GF-D8 (cell line): Measurements from ENCODE around the gene GARNL3.

Experiments
- DNase-seq: peaks from one replicate; lab custom pipeline; 2025; lab: John Stamatoyannopoulos, UW

The GARNL3 gene

DNA sequence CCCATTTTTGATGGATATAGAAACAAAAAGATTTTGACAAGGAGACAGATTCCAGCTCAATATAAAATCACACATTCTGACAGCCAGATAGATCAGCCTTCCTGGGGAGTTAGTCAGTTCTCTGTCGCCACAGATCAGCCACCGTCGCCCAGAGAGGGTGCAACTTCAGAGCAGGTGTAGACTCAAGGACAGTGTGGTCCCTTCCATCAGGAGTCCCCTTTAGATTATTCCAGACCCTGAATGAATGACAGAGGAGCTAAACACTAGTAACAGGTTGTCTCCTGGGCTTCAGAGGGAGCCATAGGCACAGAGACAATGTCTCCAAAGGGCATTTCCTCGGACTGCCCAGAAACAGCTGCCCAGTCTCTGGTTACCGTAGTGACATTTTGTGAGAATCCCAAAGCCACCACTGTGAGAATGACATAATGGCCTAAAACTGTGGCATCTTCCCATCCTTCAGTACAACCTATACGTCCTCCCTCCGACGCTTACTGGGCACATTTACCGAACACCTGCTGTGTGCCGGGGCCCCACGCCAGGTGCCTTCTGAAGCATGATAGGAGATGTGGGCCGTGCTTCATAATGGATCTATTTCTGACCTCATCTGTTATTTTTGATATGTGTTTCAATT, 85.0 kb downstream of the GARNL3 start:
- DNase-seq = no peak

DNA sequence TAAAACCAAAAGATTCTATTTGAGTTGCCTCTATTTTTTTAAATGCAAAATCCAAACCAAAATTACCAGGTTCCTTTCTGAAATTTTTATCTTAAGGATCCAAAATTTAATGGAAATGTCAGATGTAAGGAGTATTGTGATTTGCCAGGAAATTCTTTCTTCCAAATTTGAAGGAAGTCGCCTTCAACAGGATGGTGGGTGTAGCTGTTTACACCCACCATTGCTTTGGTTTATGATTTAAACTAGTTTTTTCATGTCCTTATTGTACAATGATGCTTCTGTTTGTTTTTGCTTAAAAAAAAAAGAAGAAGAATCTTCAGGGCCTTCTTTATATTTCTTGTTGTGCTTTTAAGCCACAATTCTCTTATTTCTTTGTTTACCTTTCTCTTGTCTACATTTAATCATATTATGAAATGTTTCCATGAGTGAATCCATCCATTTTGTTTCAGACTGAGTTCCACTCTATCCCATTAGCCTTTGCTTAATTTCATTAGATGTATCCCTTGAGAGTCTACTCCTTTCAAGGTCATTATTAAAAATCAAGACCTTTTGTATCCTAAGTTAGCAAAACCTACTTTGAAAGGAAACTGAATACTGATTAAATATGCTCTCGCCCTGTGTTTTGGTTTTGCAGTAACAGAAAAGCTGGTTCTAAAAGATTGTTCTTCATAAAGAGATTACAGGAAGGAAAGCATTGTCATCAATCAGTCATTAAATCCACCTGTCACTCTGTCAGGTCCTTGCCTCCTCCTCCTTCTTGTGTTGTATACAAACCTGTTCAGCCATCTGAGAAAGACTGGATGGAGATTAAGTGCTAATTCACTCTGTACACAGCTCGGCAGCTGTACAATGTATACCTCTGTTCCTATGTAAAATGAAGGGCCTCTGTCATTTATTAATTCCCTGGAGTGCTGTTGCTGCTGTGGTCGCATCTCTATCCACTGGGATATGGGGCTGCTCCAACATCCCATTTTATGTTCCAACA, 86.9 kb downstream of the GARNL3 start:
- no peak for DNase-seq

DNA sequence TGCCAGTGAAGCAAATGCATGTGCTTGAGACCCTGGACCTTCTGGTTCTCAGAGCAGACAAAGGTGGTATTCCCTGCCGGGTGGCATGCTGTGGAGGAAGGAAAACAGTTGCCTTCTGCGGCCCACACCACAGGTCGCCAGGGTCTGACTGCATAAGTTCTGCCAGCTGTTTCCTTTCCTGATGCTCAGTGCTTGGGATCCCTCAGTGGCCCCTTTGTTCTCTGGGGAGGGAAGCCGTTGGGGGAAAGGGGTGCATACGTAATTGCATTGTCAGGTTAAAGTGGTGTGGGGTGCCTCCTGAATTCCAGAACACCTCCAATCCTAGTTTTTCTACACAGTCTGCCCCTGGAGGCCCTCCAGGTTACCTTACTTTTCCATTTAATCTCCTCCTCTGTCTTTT, 89.3 kb downstream of the GARNL3 start:
- DNase-seq = no peak

DNA sequence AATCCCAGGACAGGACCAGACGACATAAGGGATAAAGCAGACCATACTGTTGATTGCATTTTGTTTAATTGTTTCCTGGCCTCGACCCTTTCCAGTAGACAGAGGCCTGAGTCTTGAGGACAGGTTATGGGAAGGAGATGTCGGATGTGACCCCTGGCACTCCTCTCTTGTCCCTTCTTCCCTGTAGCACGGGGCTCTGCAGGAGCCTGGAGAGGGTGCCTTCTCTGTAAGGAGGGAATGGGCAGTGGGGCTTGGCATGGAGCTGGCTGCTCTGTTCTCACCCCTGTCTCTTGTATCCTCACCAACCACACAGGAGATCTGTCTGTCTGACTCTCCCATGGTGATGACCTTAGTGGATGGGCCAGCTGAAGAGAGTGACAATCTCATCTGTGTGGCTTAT, 92.3 kb downstream of the GARNL3 start:
- DNase-seq = no peak

DNA sequence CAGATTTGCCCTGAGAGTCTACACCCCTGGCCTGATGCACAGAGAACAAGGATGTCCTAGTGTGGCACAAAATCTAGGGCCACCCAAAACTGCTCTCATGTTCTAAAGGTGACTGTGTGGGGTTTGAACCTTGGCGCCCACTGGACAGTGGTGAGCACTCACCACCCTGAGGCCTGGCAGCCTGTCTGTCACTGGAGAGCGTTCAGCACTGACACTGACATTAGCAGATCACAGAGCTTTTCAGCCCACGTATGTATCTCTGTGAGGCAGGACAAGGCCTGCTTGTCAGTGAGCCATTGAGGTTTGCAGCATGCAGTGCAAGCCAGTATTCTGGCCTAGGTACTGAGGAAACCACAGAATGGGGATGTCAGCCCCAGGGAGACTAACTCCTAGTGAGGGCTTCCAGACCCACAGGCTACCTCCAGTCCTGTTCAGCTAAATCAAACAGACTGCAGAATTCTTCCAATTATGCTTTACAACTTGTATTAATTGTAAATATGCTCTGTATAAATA, 93.5 kb downstream of the GARNL3 start:
- no peak for DNase-seq

DNA sequence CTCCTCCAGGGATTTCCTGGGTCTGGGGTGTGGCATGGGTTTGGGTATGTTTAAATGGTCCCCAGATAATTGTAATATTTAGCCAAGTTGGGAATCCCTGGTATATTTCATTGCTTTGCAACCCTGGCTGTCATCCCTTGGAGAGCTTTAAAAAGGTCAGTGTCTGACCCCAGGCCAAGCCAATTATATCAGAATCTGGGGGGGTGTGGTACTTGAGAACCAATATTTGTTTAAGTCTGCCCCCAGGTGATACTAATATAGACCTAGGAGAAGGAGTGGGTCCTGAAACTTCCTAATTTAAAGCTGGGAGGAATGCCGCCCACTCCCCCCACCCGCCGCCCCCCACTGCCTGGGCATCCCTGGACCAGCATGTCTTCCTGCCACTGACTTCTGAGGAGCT, 94.2 kb downstream of the GARNL3 start:
- no peak for DNase-seq

DNA sequence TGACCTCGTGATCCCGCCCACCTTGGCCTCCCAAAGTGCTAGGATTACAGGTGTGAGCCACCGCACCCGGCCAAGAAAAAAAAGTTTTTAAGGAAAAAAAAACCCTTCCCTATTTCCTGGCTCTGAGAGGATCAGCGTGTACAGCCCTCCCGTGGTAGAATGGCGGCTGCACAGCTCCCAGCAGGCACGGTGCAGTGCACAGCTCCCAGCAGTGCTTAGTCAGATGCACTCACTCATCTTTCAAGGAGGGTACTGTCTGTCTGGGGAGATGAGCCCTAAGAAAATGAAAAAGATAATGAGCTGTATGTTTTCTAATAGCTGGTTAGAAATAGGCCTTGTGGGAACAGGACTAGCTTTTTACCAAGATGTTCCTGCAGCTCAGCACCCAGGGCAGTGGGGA, 95.7 kb downstream of the GARNL3 start:
- DNase-seq = no peak

DNA sequence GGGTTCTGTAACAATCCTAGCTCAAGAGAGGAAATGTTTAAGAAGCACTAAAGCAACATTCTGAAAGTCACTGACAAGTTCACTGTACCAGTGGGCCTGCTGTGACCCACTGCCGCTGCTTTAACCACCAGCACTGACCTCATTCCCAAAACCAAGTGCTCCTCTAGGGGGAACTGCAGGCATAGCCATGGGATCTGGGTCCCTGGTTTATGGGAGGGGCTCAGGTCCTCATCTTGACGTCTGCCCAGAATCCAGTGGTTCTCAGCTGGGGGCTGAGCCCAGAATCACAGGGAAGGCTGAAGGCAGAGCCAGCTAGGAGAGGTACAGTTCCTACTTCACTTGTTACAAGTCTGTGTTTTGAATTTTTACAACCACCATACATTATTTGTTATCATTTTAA, 96.3 kb downstream of the GARNL3 start:
- no peak for DNase-seq

DNA sequence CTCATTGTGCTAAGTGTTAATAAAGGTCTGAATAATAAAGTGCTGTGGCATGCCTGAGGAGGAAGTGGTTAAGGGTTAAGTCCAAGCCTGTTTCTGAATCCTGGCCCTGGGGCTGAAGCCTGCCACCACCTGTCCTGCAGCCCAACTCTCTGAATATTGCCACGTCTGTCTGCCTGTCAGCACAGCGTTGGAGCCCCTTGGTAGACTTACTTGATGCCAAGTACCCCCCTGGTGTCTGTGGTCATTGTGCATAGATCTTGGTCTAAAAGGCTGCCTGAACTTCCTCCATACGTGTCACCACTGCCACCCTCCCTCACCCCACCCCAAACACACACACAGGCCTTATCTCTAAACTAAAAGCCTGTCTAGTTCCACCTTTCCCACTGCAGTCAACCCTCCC, 97.0 kb downstream of the GARNL3 start:
- DNase-seq = no peak

DNA sequence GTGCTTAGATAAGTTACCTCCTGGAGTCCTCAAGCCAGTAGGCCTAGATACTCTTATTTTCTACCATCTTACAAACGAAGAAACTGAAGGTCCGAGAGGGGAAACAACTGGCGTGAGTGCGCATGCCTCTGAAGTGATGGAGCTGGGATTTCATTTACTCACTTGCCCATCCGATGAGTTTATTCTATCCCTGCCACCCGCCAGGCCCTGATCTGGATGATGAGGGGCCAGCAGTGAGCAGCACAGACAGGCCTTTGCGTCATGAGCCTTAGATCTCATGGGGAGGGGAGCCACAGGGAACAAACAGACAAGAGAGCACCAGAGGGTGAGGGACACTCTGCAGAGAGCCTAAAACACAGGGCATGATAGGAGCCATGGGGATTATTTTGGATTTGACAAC, 98.3 kb downstream of the GARNL3 start:
- no peak for DNase-seq

DNA sequence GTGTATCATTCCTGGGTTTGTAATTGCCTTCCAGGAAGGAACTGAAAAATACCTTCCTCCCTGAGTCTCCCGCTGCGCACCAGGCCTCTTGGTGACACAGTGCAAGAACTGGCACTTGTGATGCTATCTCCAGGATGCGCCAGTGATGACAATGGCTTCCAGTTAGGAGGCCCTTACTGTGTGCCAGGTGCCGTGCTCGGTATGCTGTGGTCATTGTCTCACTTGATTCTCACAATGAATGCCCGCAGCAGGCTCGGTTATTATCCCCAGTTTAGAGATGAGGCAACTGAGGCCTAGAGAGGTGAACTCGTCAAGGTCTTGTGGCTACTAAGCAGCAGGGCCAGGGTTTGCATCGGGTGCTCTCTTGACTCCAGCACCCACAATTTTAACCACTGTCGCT, 100.9 kb downstream of the GARNL3 start:
- DNase-seq = no peak

DNA sequence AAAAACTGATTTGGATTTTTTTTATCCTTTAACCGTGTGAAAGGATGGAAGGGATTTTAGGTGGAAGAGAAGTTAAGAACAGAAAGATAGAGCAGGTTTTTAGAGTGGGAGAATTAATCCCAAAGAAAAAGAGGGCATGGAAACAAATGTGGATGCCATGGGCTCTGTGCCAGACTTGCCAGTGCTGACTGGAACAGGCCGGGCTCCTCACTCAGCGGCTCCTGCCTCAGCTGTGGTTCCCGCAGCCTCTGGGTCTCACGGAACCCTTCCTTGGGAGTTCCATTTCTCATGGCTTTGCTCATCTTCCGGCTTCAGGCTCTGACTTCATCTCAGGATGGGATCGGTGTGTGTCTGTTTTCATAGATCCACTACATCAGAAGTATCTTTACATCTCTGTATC, 102.0 kb downstream of the GARNL3 start:
- no peak for DNase-seq

DNA sequence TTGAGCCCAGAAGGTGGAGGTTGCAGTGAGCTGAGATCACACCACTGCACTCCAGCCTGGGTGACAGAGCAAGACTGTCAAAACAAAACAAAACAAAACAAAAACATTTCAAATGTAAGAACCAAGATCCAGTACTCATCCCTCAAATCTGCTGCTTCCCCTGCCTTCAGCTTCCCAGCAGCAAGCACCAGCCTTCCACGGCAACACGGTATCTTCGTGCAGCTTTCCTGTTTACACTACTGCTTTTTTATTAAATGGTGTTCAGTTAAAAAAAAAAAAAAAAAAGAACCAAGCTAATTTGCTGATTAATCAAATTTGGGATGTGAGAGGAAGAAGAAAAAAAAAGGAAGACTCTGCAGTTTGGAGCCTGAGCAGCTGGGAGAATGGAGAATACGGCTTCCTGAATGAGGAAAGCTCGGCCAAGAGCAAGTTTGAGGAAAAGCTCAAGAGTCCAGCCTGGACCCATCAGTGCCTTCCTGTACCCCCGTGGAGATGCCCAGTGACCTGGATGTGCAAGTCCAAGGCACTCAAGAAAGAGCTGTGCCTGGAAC, 104.4 kb downstream of the GARNL3 start:
- no peak for DNase-seq

DNA sequence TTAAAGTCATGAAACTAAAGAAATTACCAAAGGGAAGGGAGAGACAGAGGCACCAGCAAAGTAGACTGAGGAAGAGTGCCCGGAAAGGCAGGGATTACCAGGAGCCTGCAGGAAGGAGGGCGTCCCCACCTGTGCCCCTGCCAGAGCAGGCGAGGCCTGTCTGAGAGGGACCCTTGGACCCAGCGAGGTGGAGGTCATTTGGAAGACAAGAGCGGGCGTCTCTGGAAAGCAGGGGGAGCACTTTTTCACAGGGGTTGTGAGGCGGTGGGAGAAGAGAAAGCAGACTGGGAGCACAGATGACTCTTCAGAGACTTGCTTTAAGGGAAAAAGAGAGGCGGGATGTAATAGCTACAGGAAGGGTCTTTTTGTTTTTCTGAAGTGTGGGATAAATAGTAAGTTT, 104.9 kb downstream of the GARNL3 start:
- no peak for DNase-seq

DNA sequence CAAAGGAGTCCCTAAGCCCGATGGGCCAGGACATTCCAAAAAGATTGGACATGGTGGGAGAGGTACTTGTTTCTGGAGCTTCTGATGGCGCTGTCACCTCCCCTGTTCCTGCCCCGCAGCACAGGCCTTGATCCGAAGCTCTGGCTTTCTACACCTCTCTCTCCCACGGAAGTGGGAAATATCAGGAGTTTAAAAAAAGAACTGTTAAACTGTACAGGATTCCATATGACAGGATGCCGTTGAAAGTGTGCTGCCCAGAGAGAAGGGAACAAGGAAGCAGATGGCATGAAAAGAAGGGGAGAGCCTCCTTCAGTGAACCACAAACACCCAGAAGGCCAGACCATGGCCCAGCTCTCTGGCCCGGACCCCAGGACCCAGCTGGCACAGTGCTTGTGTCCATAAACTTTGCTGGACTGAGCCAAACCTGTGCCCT, 105.6 kb downstream of the GARNL3 start:
- no peak for DNase-seq

DNA sequence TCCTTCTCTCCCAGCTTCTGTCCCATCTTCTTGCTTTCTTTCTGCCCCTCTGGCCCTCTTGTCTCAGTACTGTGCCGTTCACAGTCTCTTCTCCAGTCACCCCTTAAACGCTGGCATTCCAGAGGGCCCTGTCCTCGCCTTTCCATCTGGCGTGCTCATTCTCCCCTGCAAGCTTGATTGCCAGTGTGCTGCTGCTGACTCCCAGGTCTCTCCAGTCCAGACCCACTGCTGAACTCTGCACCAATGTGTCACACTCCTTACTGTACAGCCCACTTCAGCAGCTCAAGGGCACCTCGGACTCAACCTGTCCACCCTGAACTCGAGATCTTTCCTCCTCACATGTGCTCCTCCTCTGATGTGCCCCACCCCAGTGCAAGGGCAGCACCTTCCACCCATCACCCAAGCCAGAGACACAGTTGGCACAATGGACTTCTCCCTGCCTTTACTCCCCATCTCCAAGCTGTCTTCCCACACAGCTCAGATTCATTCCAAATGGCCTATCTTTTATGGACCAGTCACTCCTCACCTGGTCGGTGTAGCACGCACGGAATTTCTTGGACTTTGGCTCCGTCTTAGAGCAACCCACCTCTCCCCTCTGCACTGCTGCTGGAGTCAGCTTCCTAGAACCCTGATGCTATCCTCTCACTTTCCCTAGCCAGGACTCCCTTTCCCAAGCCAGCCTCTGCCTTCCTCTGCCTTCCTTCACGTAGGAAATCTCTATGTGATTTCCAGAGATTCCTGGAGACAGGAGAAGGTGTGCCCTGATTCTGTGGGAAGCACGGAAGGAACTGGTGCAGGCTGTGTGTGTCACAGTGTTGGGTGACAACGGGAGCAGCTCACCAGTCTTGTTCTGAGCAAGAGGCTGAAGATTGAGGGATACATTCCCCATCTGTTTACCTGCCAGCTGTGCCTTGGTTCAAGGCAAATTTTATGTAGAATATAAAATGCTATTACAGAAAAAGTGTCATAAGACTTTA, 106.4 kb downstream of the GARNL3 start:
- no peak for DNase-seq

DNA sequence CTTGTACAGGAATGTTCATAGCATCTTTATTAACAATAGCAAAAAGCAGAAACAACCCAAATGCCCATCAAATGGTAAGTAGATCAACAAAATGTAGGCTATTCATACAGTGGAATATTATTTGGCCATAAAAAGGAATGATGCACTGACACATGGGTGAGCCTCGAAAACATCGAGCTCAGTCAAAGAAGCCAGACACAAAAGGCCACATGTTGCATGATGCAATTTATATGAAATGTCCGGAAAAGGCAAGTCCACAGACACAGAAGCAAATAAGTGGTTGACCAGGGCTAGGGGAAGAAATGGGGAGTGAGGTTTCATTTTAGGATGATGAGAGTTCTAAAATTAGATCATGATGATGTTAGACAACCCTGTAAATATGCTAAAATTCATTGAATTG, 115.9 kb downstream of the GARNL3 start:
- no peak for DNase-seq

DNA sequence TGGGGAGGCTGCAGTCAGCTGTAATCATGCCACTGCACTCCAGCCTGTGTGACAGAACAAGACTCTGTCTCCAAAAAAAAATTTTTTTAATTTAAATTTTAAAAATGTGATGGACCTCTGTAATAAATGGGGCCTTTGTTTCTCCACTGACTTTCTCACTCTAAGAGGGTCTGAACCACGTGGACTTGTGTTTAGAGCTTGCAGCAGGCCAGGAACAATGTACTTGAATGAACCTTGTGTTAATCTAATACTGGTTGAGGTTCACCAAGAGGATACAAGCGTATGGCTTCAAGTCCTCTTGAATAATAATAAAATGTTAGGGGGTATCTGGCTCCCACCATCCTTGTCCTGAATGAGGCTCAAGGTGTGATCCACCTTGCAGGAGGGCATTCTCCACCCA, 118.0 kb downstream of the GARNL3 start:
- no peak for DNase-seq

DNA sequence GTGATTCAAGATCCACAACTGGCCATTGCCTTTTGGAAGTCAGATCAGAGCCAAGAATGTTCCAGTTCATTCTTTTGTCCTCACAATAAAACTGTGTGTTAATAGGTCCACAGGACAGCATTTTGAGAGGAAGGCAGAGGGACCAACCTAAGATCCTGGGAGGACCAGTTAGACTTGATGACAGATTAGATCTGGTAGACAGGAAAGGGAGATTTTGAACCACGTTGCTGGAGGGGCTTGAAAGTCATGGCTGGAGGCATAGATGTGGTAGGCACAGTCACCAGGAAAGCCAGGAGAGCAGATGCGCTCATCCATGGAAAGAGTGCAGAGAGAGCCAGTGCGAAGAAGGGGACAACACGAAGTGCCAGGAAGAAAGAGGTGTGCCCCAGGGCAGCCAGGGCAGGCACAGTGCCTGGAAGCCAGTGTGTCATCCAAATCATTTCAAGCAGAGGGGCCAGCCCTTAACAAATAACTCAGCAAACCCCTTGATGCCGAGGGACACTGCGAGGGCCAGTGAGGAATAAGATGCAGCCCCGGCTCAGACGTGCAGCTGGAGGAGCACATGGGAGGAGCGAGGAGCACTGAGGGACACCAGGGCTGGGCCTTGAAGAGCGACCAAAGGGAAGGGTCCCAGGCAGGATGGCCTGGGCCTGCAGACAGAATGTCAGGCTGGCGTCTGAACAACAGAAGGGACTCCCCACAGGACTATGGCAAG, 119.6 kb downstream of the GARNL3 start:
- no peak for DNase-seq

DNA sequence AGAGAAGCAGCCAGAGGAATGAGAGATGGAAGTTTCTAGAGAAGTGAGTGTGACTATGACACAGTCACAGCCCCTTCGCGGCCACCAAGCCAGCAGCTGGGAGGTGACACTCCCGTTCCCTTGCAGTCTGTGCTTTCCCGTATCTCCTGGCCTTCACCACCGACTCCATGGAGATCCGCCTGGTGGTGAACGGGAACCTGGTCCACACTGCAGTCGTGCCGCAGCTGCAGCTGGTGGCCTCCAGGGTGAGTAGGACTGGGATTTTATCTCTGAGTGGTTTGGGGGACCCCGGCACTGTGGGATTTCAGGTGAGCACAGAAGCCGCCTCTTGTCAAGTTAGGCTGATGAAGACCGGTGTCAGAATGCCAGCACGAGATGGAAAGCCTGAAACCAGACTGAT, 120.3 kb downstream of the GARNL3 start:
- DNase-seq = no peak

DNA sequence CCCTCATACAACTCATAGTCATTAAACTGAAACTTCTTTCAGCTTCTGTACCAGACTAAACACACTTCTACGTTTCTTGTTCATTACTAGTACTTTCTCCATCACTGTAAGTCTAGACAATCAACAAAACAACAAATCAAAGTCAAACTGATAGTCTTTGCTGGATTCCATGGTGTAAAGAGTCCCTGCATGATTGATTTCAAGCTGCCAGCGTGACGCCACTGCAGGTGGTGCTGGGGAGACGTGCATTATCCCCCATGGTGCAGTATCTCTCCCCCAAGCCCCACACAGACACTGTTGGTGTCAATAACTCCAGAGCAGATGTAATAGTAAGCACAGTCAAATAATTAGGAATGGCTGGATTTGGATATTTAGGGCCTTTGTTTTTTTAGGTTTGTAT, 121.7 kb downstream of the GARNL3 start:
- no peak for DNase-seq
